SK-N-MC (cell line): ENCODE results near the gene TMEM171.

Source experiments
- EZH2 ChIP-seq: fragments of 200-600 bp; sonication (generic); IDR thresholded peaks from one replicate; pipeline ENCODE4 v1.6.1; 2017; ENCODE audit warnings: antibody characterized with exemption
- POLR2AphosphoS5 ChIP-seq: IDR thresholded peaks from 2 replicates; pipeline ENCODE4 v1.6.1; 2012; ENCODE audit warnings: mild to moderate bottlenecking, low read depth, low read length, borderline replicate concordance

DNA sequence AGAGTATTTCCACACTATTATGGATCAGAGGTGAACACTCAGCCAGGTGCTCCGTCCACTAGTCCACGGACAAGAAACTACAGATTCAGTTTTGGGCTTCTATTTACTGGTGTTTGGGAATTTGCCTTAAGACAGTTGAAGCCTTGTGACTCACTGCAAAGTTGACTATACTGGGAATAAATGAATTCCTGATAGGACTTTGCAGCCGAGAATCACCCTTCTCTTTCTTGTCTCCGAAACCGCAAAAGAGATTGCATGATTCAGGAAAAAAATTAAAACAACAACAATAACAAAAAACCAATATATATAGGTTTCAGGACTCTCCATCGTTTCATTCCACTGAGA lies 716 bp downstream of the TMEM171 start:
- TF ChIP-seq POLR2AphosphoS5 (no peak), EZH2 (no peak)
